ENCODE measurements around the gene SDHA.

- TF ChIP-seq, protein P1, sequence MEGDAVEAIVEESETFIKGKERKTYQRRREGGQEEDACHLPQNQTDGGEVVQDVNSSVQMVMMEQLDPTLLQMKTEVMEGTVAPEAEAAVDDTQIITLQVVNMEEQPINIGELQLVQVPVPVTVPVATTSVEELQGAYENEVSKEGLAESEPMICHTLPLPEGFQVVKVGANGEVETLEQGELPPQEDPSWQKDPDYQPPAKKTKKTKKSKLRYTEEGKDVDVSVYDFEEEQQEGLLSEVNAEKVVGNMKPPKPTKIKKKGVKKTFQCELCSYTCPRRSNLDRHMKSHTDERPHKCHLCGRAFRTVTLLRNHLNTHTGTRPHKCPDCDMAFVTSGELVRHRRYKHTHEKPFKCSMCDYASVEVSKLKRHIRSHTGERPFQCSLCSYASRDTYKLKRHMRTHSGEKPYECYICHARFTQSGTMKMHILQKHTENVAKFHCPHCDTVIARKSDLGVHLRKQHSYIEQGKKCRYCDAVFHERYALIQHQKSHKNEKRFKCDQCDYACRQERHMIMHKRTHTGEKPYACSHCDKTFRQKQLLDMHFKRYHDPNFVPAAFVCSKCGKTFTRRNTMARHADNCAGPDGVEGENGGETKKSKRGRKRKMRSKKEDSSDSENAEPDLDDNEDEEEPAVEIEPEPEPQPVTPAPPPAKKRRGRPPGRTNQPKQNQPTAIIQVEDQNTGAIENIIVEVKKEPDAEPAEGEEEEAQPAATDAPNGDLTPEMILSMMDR (IDR thresholded peaks at IDR 0.05): no peak
- TF ChIP-seq POLR2AphosphoS5 (IDR thresholded peaks at IDR 0.05): no peak
- no peak for TF ChIP-seq EP300 (IDR thresholded peaks at IDR 0.05; ENCODE audit: low read depth)
Measured at GRCh38 chr5:199197-199949, 18.7 kb upstream of the SDHA start.
